ENCODE results near the gene LRP10.

DNA sequence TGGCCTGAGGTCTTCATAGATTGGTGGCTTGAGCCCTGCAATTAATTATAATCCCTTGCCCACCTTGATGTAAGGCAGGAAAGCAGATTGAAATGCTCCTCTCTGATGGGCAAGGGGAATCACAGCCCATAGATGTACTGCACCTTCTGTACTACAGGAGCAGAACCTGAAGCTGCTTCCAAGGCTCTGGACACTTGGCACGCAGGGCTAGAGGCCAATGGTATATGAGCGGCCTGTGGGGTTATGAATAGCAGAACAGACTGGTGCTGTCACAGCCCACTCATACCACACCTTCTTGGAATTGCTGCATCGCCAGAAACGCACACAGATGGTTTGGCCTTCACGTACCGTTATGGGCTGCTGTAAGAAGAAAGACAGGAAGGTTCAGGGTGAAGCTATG lies 49.2 kb downstream of the LRP10 start:
- TF ChIP-seq, protein P1, sequence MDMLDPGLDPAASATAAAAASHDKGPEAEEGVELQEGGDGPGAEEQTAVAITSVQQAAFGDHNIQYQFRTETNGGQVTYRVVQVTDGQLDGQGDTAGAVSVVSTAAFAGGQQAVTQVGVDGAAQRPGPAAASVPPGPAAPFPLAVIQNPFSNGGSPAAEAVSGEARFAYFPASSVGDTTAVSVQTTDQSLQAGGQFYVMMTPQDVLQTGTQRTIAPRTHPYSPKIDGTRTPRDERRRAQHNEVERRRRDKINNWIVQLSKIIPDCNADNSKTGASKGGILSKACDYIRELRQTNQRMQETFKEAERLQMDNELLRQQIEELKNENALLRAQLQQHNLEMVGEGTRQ (IDR thresholded peaks at IDR 0.05; ENCODE audit: low read depth, low read length), result no peak
- TF ChIP-seq POLR2A (IDR thresholded peaks at IDR 0.05; ENCODE audit: low read depth, low read length), result no peak
- TF ChIP-seq, protein P2, sequence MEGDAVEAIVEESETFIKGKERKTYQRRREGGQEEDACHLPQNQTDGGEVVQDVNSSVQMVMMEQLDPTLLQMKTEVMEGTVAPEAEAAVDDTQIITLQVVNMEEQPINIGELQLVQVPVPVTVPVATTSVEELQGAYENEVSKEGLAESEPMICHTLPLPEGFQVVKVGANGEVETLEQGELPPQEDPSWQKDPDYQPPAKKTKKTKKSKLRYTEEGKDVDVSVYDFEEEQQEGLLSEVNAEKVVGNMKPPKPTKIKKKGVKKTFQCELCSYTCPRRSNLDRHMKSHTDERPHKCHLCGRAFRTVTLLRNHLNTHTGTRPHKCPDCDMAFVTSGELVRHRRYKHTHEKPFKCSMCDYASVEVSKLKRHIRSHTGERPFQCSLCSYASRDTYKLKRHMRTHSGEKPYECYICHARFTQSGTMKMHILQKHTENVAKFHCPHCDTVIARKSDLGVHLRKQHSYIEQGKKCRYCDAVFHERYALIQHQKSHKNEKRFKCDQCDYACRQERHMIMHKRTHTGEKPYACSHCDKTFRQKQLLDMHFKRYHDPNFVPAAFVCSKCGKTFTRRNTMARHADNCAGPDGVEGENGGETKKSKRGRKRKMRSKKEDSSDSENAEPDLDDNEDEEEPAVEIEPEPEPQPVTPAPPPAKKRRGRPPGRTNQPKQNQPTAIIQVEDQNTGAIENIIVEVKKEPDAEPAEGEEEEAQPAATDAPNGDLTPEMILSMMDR (conservative IDR thresholded peaks at IDR 0.05; ENCODE audit: low read depth, low read length), result no peak
- TF ChIP-seq RAD21 (IDR thresholded peaks at IDR 0.05; ENCODE audit: low read length), result no peak
- TF ChIP-seq BHLHE40 (IDR thresholded peaks at IDR 0.05; ENCODE audit: low read depth, low read length), result no peak
- TF ChIP-seq MXI1 (IDR thresholded peaks at IDR 0.05; ENCODE audit: borderline replicate concordance, low read depth, low read length), result no peak
